CD4-positive, CD25-positive, alpha-beta regulatory T cell (primary cell): ENCODE data around the gene HERC3. TPM values are rescaled to one million over a fixed set of nuclear protein-coding genes. Genes with fewer than 3 reads are reported as not detected.

Experiments
- ATAC-seq, 2 donors: fragments of 150-1000 bp; cut with Tn5 transposase; one replicate each; pipeline ENCODE4 v1.10.0; 2021; ENCODE audit warnings: low read depth in 2 of 2, moderate number of reproducible peaks in 2 of 2, moderate library complexity in 1 of 2
- DNase-seq, 3 donors: peaks; one replicate each; pipeline versions ENCODE4 v3.0.0 to v3.0.0-alpha.2; 2012 to 2022; ENCODE audit warnings: mixed read lengths in 1 of 3
- H3K27ac ChIP-seq: one replicate; pipeline ENCODE4 v1.7.0; 2013; ENCODE audit warnings: mild to moderate bottlenecking, low read length; ENCODE audit not compliant: insufficient read depth, poor library complexity, severe bottlenecking
- H3K27me3 ChIP-seq: one replicate; pipeline ENCODE4 v1.7.0; 2013; ENCODE audit warnings: low read length; ENCODE audit not compliant: control insufficient read depth, insufficient read depth
- H3K36me3 ChIP-seq: one replicate; pipeline ENCODE4 v1.7.0; 2013; ENCODE audit warnings: mild to moderate bottlenecking, low read length, moderate library complexity; ENCODE audit not compliant: control insufficient read depth, insufficient read depth
- H3K4me1 ChIP-seq: 2 replicates; pipeline ENCODE4 v1.7.0; 2013; ENCODE audit warnings: mild to moderate bottlenecking, low read length; ENCODE audit not compliant: insufficient read depth, control insufficient read depth, poor library complexity, severe bottlenecking
- H3K4me3 ChIP-seq: one replicate; pipeline ENCODE4 v1.7.0; 2013; ENCODE audit warnings: low read depth, mild to moderate bottlenecking, low read length, moderate library complexity
- H3K9me3 ChIP-seq, 2 experiments: 1 replicate in 1 of 2; 2 replicates in 1 of 2; pipeline ENCODE4 v1.7.0; 2013; ENCODE audit warnings: low read length in 2 of 2, mild to moderate bottlenecking in 1 of 2, moderate library complexity in 1 of 2; ENCODE audit not compliant: control insufficient read depth in 2 of 2
- H3K27ac Mint-ChIP-seq, 3 donors: one replicate each; pipeline ENCODE4 v1.8.0; 2020 to 2022; ENCODE audit warnings: mild to moderate bottlenecking in 3 of 3, mixed read lengths in 3 of 3, moderate library complexity in 2 of 3
- H3K27me3 Mint-ChIP-seq: one replicate; pipeline ENCODE4 v1.8.0; 2022; ENCODE audit warnings: mild to moderate bottlenecking, mixed read lengths
- H3K36me3 Mint-ChIP-seq: one replicate; pipeline ENCODE4 v1.8.0; 2020; ENCODE audit warnings: mixed read lengths
- H3K4me1 Mint-ChIP-seq, 4 donors: one replicate each; pipeline ENCODE4 v1.8.0; 2020 to 2022; ENCODE audit warnings: mixed read lengths in 4 of 4, mild to moderate bottlenecking in 1 of 4
- H3K4me3 Mint-ChIP-seq, 4 donors: one replicate each; pipeline ENCODE4 v1.8.0; 2020 to 2022; ENCODE audit warnings: mild to moderate bottlenecking in 4 of 4, mixed read lengths in 4 of 4, moderate library complexity in 3 of 4
- H3K9me3 Mint-ChIP-seq, 7 donors: one replicate each; pipeline ENCODE4 v1.8.0; 2020 to 2022; ENCODE audit warnings: mixed read lengths in 7 of 7, mild to moderate bottlenecking in 3 of 7, moderate library complexity in 2 of 7
- polyA plus RNA-seq, 4 donors: library from polyadenylated mRNA; unstranded; fragments of 300-500 nt; fragmentation: Illumina TruSeq; gene quantifications; one replicate each; pipeline ENCODE4 v1.2.3, GENCODE V29; 2021
- total RNA-seq: library from RNA; stranded (reverse); gene quantifications from one replicate; pipeline ENCODE4 v1.2.3, GENCODE V29; 2022

HERC3 gene
- total and polyA plus RNA-seq, 5 donors from 2014 or later: 35.4 to 91.4 (median 50.4) TPM

DNA sequence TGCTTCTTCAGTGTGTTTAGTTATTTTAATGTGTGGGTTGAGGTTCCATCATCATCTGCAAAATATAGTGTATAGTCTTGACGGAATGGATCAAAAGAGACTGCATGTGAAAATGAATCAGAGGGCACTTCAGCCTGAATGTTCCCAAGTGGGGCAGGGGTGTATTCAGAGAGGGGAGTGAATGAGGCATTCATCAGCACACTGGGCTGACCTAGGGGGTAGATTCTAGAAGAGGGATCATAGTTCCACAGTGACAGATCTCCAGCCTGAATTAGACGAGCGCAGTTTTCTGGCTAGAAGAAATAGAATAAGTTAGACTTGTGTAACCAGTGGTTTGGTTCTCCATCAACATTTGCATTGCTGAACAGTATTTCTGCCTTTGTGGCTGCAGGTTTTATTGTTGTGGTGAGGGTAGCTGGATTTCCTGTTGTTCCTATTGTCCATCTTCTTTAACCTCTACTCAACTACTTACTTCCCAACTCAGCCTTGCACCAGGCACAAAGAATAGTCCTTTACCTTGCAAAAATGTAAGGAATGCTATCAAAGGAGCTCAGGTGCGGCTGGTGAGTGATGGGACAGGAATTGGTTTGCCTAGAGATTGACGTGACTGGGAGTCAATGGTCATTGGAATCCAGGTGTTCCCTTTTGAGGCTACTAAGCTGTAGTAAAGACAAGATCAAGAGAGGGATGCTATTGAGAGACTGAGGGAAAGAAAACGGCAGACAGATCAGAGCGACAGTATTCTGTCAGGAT lies 54.4 kb downstream of the HERC3 start:
- H3K27ac Mint-ChIP-seq: peak overlapping the region in 2 of 3 donors; percentile 17 to 44
- peaks cover 15 to 74% (median 52%) of the 10 kb centered on the region in 4 donors for H3K4me1 Mint-ChIP-seq
- H3K36me3 Mint-ChIP-seq: peaks cover 7% of the 10 kb centered on the region
- H3K9me3 ChIP-seq: no peaks in the 10 kb centered on the region
- H3K4me3 Mint-ChIP-seq: no peak overlapping the region
- no peaks in the 10 kb centered on the region for H3K27me3 Mint-ChIP-seq
- no peaks in the 10 kb centered on the region for H3K27me3 ChIP-seq
- no peak overlapping the region for H3K4me3 ChIP-seq
- ATAC-seq (no peak), DNase-seq (no peak)
- peaks cover 4% of the 10 kb centered on the region for H3K4me1 ChIP-seq
- peaks cover 4% of the 10 kb centered on the region for H3K36me3 ChIP-seq
- H3K27ac ChIP-seq: no peak overlapping the region
- peaks cover 0 to 6% (median 1%) of the 10 kb centered on the region in 7 donors for H3K9me3 Mint-ChIP-seq

DNA sequence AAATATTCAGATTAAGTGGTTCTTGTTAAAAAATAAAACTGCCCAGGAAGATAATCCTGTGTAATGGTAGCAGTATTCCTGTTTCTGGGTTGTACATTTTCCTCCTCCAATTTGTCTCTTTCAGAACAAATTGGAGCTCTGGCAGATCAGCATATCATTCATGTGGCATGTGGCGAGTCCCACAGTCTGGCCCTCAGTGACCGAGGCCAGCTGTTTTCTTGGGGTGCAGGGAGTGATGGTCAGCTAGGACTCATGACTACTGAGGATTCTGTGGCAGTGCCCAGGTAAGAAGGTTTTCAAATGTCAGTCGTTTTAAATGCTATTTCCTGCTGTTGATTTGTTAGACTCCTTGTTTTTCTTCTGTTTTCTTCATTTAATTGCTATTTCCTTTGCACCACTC lies 57.4 kb downstream of the HERC3 start:
- Histone ChIP-seq H3K4me3 (no peak overlapping the region), H3K36me3 (peaks cover 22% of the 10 kb centered on the region), H3K4me1 (peaks cover 4% of the 10 kb centered on the region), H3K27ac (no peak overlapping the region), H3K27me3 (no peaks in the 10 kb centered on the region), H3K9me3 (no peaks in the 10 kb centered on the region)
- H3K27me3 Mint-ChIP-seq: no peaks in the 10 kb centered on the region
- DNase-seq (no peak), ATAC-seq (no peak)
- peak overlapping the region in 1 of 4 donors; percentile 3 for H3K4me3 Mint-ChIP-seq
- H3K27ac Mint-ChIP-seq: peak overlapping the region; percentile 1 to 69 (median 59)
- H3K4me1 Mint-ChIP-seq: peaks cover 13 to 71% (median 54%) of the 10 kb centered on the region in 4 donors
- H3K9me3 Mint-ChIP-seq: peaks cover 0 to 1% (median 0%) of the 10 kb centered on the region in 7 donors
- peaks cover 17% of the 10 kb centered on the region for H3K36me3 Mint-ChIP-seq

DNA sequence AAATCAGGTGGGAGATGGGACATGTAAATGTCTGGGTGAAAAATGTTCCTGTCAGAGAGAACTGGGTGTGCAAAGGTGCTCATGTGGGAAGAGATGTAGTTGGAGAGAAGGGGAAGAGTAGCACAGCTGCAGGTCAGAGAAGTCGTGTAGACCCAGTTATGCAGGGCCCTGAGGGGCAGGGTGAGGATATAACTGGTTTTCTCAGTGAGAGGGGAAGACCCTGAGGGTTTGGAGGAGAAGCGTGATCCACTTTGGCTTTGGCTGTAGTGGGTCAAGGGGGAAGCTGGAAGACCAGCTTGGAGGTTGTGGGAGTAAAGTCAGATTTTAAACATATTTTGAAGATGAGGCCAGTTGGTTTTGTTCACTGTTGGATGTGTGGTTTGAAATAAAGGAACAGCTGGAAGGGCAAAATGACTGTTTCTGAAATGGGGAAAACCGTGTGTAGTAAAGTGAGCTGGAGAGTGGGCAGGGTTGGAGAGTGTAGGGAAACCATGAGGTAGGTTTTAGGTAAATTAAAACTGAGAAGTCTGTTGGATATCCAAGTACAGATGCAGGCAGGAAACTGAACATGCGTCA lies 61.2 kb downstream of the HERC3 start:
- H3K27ac Mint-ChIP-seq: peak overlapping the region; percentile 48 to 78 (median 70)
- H3K4me1 Mint-ChIP-seq: peaks cover 9 to 44% (median 41%) of the 10 kb centered on the region in 4 donors
- DNase-seq (no peak), ATAC-seq (no peak)
- Histone ChIP-seq H3K27ac (no peak overlapping the region), H3K4me3 (no peak overlapping the region), H3K4me1 (no peaks in the 10 kb centered on the region), H3K9me3 (no peaks in the 10 kb centered on the region), H3K27me3 (no peaks in the 10 kb centered on the region), H3K36me3 (peaks cover 51% of the 10 kb centered on the region)
- H3K4me3 Mint-ChIP-seq: peak overlapping the region in 1 of 4 donors; percentile 0
- peaks cover 0 to 1% (median 0%) of the 10 kb centered on the region in 7 donors for H3K9me3 Mint-ChIP-seq
- H3K27me3 Mint-ChIP-seq: no peaks in the 10 kb centered on the region
- peaks cover 45% of the 10 kb centered on the region for H3K36me3 Mint-ChIP-seq

GRCh38 chr4:88655226-88655625 lies 62.9 kb downstream of the HERC3 start:
- Mint-ChIP-seq H3K27me3 (no peaks in the 10 kb centered on the region), H3K27ac (no peak overlapping the region), H3K4me1 (peaks cover 9 to 43% (median 33%) of the 10 kb centered on the region in 4 donors), H3K36me3 (peaks cover 55% of the 10 kb centered on the region), H3K9me3 (peaks cover 0 to 1% (median 0%) of the 10 kb centered on the region in 7 donors), H3K4me3 (no peak overlapping the region)
- ATAC-seq: no peak
- DNase-seq: no peak
- H3K9me3 ChIP-seq: no peaks in the 10 kb centered on the region
- H3K4me1 ChIP-seq: no peaks in the 10 kb centered on the region
- no peaks in the 10 kb centered on the region for H3K27me3 ChIP-seq
- no peak overlapping the region for H3K27ac ChIP-seq
- H3K4me3 ChIP-seq: no peak overlapping the region
- peaks cover 56% of the 10 kb centered on the region for H3K36me3 ChIP-seq

GRCh38 chr4:88659055-88659889 lies 67.0 kb downstream of the HERC3 start:
- Histone ChIP-seq H3K27ac (no peak overlapping the region), H3K9me3 (no peaks in the 10 kb centered on the region), H3K4me3 (no peak overlapping the region), H3K4me1 (no peaks in the 10 kb centered on the region), H3K36me3 (peaks cover 70% of the 10 kb centered on the region), H3K27me3 (no peaks in the 10 kb centered on the region)
- peak overlapping the region in 2 of 3 donors; percentile 46 to 67 for H3K27ac Mint-ChIP-seq
- H3K9me3 Mint-ChIP-seq: peaks cover 0 to 1% (median 0%) of the 10 kb centered on the region in 7 donors
- H3K4me3 Mint-ChIP-seq: no peak overlapping the region
- peaks cover 14 to 36% (median 23%) of the 10 kb centered on the region in 4 donors for H3K4me1 Mint-ChIP-seq
- ATAC-seq: peak; percentile 70 to 74
- peaks cover 72% of the 10 kb centered on the region for H3K36me3 Mint-ChIP-seq
- peak in 2 of 3 donors; percentile 53 to 66 for DNase-seq
- H3K27me3 Mint-ChIP-seq: no peaks in the 10 kb centered on the region

DNA sequence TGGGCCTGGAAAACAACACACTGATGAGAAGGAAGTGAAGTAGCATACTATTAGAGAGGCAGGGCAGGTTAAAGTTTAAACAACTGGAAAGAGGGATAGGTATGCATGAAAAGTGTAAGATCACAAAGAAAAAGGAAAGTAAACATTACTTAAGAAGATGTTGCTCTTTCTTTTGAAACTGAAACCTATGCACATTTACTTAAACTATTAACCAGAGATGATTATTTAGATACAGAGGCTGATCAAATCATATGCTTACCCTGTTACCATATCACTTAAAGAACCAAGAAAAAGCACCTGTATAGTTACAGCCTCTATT lies 67.6 kb downstream of the HERC3 start:
- Mint-ChIP-seq H3K4me3 (no peak overlapping the region), H3K27me3 (no peaks in the 10 kb centered on the region), H3K27ac (peak overlapping the region in 1 of 3 donors; percentile 46), H3K4me1 (peaks cover 14 to 36% (median 23%) of the 10 kb centered on the region in 4 donors), H3K36me3 (peaks cover 75% of the 10 kb centered on the region), H3K9me3 (peaks cover 0 to 1% (median 0%) of the 10 kb centered on the region in 7 donors)
- Histone ChIP-seq H3K9me3 (no peaks in the 10 kb centered on the region), H3K36me3 (peaks cover 69% of the 10 kb centered on the region), H3K27me3 (no peaks in the 10 kb centered on the region), H3K27ac (no peak overlapping the region), H3K4me3 (no peak overlapping the region), H3K4me1 (no peaks in the 10 kb centered on the region)
- peak in 1 of 3 donors; percentile 10 for DNase-seq
- no peak for ATAC-seq

GRCh38 chr4:88660446-88661294 lies 68.4 kb downstream of the HERC3 start:
- H3K36me3 ChIP-seq: peaks cover 65% of the 10 kb centered on the region
- H3K4me3 ChIP-seq: no peak overlapping the region
- Mint-ChIP-seq H3K4me1 (peaks cover 14 to 33% (median 19%) of the 10 kb centered on the region in 4 donors), H3K9me3 (peaks cover 0 to 1% (median 0%) of the 10 kb centered on the region in 7 donors), H3K4me3 (no peak overlapping the region), H3K27me3 (no peaks in the 10 kb centered on the region), H3K27ac (no peak overlapping the region), H3K36me3 (peaks cover 75% of the 10 kb centered on the region)
- no peaks in the 10 kb centered on the region for H3K9me3 ChIP-seq
- no peak overlapping the region for H3K27ac ChIP-seq
- DNase-seq (no peak), ATAC-seq (no peak)
- no peaks in the 10 kb centered on the region for H3K4me1 ChIP-seq
- no peaks in the 10 kb centered on the region for H3K27me3 ChIP-seq
